ENCODE data around the gene TMC3. TPM values are rescaled to one million over a fixed set of nuclear protein-coding genes. Genes with fewer than 3 reads are reported as not detected.

The TMC3 gene
- total and polyA plus RNA-seq, 2 experiments from 2014 or later, result 0.43 TPM; not detected in 1

DNA sequence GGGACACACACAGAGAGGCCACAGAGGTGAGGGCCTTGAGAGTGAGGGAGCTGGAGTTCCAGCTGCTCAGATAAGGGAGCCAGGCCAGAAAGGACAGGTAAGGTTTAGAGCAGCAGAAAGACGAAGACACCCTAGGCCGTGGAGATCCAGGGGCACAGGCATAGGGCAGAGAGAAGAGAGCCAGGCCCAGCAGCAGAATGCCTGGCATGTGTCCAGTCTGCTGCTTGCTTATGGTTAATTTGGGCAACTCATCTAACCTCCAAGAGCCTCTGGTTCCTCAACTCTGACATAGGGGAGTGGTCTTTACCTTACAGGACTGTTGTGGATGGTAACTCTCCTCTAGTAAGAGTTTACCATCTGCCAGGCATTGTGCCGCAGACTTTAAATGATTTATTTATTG lies 86.0 kb downstream of the TMC3 start:
- Histone ChIP-seq H2AFZ (no peak overlapping the region), H3K79me2 (no peaks in the 10 kb centered on the region), H3K27ac (no peak overlapping the region), H3K9me3 (ENCODE audit: low read depth) (no peaks in the 10 kb centered on the region), H3K9me2 (replicated peaks; ENCODE audit: insufficient read depth) (no peaks in the 10 kb centered on the region), H3K36me3 (replicated peaks; ENCODE audit: insufficient read depth, low read depth) (no peaks in the 10 kb centered on the region), H3K27me3 (no peaks in the 10 kb centered on the region), H3K4me3 (no peak overlapping the region), H3K4me2 (no peak overlapping the region), H3K4me1 (ENCODE audit: insufficient read depth) (no peaks in the 10 kb centered on the region), H4K20me1 (ENCODE audit: insufficient read depth, poor library complexity, severe bottlenecking) (no peaks in the 10 kb centered on the region)
- WGBS (ENCODE audit: low lambda C conversion rate, missing lambda C conversion rate), result 94% methylated on average over 3 of the region's 3 CpGs
- no peak for TF ChIP-seq EZH2phosphoT487 (IDR thresholded peaks at IDR 0.05; ENCODE audit: low read depth, severe bottlenecking, unreplicated experiment)
- no peak for TF ChIP-seq EZH2 (IDR thresholded peaks at IDR 0.05; ENCODE audit: borderline replicate concordance)
- TF ChIP-seq, protein P1, sequence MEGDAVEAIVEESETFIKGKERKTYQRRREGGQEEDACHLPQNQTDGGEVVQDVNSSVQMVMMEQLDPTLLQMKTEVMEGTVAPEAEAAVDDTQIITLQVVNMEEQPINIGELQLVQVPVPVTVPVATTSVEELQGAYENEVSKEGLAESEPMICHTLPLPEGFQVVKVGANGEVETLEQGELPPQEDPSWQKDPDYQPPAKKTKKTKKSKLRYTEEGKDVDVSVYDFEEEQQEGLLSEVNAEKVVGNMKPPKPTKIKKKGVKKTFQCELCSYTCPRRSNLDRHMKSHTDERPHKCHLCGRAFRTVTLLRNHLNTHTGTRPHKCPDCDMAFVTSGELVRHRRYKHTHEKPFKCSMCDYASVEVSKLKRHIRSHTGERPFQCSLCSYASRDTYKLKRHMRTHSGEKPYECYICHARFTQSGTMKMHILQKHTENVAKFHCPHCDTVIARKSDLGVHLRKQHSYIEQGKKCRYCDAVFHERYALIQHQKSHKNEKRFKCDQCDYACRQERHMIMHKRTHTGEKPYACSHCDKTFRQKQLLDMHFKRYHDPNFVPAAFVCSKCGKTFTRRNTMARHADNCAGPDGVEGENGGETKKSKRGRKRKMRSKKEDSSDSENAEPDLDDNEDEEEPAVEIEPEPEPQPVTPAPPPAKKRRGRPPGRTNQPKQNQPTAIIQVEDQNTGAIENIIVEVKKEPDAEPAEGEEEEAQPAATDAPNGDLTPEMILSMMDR (IDR thresholded peaks at IDR 0.05; ENCODE audit: poor library complexity), result no peak
- no peak for DNase-seq (ENCODE audit: low spot score)

DNA sequence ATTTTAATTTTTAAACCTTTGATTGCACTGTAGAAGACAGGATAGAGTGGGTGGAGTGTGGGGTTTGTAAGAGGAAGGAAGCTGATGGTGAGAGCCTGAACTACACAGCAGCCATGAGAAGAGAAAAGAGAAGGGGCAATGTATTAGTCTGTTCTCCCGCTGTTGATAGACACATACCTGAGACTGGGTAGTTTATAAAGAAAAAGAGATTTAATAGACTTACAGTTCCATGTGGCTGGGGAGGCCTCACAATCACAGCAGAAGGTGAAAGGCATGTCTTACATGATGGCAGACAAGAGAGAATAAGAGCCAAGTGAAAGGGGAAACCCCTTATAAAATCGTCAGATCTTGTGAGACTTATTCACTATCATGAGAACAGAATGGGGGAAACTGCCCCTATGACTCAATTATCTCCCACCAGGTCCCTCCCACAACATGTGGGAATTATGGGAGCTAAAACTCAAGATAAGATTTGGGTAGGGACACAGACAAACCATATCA lies 87.3 kb downstream of the TMC3 start:
- Histone ChIP-seq H3K4me3 (no peak overlapping the region), H4K20me1 (ENCODE audit: insufficient read depth, poor library complexity, severe bottlenecking) (no peaks in the 10 kb centered on the region), H3K79me2 (no peaks in the 10 kb centered on the region), H3K9me3 (ENCODE audit: low read depth) (no peaks in the 10 kb centered on the region), H3K27ac (no peak overlapping the region), H3K9me2 (replicated peaks; ENCODE audit: insufficient read depth) (no peaks in the 10 kb centered on the region), H3K4me2 (no peak overlapping the region), H3K27me3 (no peaks in the 10 kb centered on the region), H3K36me3 (replicated peaks; ENCODE audit: insufficient read depth, low read depth) (no peaks in the 10 kb centered on the region), H2AFZ (no peak overlapping the region), H3K4me1 (ENCODE audit: insufficient read depth) (no peaks in the 10 kb centered on the region)
- TF ChIP-seq, protein P1 (IDR thresholded peaks at IDR 0.05; ENCODE audit: poor library complexity), result no peak
- no peak for TF ChIP-seq EZH2phosphoT487 (IDR thresholded peaks at IDR 0.05; ENCODE audit: low read depth, severe bottlenecking, unreplicated experiment)
- TF ChIP-seq EZH2 (IDR thresholded peaks at IDR 0.05; ENCODE audit: borderline replicate concordance), result no peak
- DNase-seq (ENCODE audit: low spot score), result no peak
- 91% methylated on average over 2 of the region's 2 CpGs for WGBS (ENCODE audit: low lambda C conversion rate, missing lambda C conversion rate)

DNA sequence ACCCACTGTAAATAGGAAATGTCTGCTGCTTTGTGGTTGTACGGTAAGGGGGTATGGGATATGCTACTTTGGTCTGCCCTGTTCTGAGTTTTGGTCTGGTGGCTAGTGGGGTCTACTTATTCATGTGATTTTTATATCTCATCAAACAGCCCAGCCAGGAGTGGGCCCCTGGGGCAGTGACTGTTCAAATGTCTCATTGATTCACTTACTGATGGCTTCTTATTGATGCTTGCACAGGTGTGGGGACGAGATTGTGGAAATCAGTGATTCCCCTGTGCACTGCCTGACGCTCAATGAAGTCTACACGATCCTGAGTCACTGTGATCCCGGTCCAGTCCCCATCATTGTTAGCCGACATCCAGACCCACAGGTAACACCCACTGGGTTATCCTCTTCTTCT lies 88.6 kb downstream of the TMC3 start:
- TF ChIP-seq EZH2 (IDR thresholded peaks at IDR 0.05; ENCODE audit: borderline replicate concordance), result no peak
- no peak for TF ChIP-seq EZH2phosphoT487 (IDR thresholded peaks at IDR 0.05; ENCODE audit: low read depth, severe bottlenecking, unreplicated experiment)
- H3K36me3 ChIP-seq (replicated peaks; ENCODE audit: insufficient read depth, low read depth), result no peaks in the 10 kb centered on the region
- no peaks in the 10 kb centered on the region for H3K4me1 ChIP-seq (ENCODE audit: insufficient read depth)
- no peaks in the 10 kb centered on the region for H4K20me1 ChIP-seq (ENCODE audit: insufficient read depth, poor library complexity, severe bottlenecking)
- no peak overlapping the region for H2AFZ ChIP-seq
- no peak overlapping the region for H3K4me3 ChIP-seq
- H3K79me2 ChIP-seq, result no peaks in the 10 kb centered on the region
- H3K9me2 ChIP-seq (replicated peaks; ENCODE audit: insufficient read depth), result no peaks in the 10 kb centered on the region
- no peaks in the 10 kb centered on the region for H3K9me3 ChIP-seq (ENCODE audit: low read depth)
- 94% methylated on average over 6 of the region's 6 CpGs for WGBS (ENCODE audit: low lambda C conversion rate, missing lambda C conversion rate)
- no peak overlapping the region for H3K4me2 ChIP-seq
- no peak overlapping the region for H3K27ac ChIP-seq
- DNase-seq (ENCODE audit: low spot score), result no peak
- no peaks in the 10 kb centered on the region for H3K27me3 ChIP-seq

DNA sequence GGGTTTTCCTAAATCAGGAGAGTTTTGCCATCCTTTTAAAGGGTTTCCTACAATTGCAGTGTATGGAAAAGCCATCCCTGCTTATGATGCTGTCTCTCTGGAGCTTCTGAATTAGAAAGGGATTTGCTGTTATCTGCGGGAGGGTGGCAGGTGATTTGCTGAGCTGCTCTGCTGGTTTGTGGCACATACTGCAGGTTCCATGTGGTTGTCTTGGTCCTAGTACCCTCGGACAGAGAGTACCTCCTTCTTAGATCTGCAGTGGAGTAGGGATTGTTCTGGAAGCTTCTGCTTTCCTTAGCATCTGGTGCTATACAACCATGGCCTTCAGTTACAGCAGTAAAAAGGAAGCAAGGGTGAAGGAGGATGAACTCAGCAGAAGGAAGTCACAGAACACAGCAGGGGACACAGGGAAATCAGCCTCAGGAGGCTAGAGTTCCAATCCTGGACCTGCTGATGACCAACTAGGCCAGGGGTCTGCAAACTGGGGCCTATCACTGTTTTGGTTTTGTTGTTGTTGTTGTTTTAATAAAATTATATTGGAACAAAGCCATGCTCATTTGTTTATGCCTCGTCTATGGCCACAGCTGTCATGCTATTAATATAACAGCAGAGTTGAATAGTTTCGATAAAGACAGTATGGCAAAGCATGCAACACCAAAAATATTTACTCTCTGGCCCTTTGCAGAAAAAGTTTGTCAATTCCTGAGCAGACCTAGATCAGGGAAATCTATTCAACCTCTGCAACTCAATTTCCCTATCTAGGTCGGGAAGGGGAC lies 89.6 kb downstream of the TMC3 start:
- Histone ChIP-seq H3K4me3 (no peak overlapping the region), H3K27me3 (no peaks in the 10 kb centered on the region), H3K36me3 (replicated peaks; ENCODE audit: insufficient read depth, low read depth) (no peaks in the 10 kb centered on the region), H3K9me2 (replicated peaks; ENCODE audit: insufficient read depth) (no peaks in the 10 kb centered on the region), H3K79me2 (no peaks in the 10 kb centered on the region), H3K27ac (no peak overlapping the region), H3K4me2 (no peak overlapping the region), H2AFZ (no peak overlapping the region), H4K20me1 (ENCODE audit: insufficient read depth, poor library complexity, severe bottlenecking) (no peaks in the 10 kb centered on the region), H3K4me1 (ENCODE audit: insufficient read depth) (no peaks in the 10 kb centered on the region), H3K9me3 (ENCODE audit: low read depth) (no peaks in the 10 kb centered on the region)
- TF ChIP-seq, protein P1 (IDR thresholded peaks at IDR 0.05; ENCODE audit: poor library complexity), result no peak
- TF ChIP-seq EZH2phosphoT487 (IDR thresholded peaks at IDR 0.05; ENCODE audit: low read depth, severe bottlenecking, unreplicated experiment), result no peak
- TF ChIP-seq EZH2 (IDR thresholded peaks at IDR 0.05; ENCODE audit: borderline replicate concordance), result no peak
- no peak for DNase-seq (ENCODE audit: low spot score)
- WGBS (ENCODE audit: low lambda C conversion rate, missing lambda C conversion rate), result 71% methylated on average over 5 of the region's 5 CpGs

Measured in hepatocyte (in vitro differentiated cells).